Measurements from ENCODE around the gene ZC3H4. TPM values are rescaled to one million over a fixed set of nuclear protein-coding genes. Genes with fewer than 3 reads are reported as not detected.
"Not testable (repeated sequence)": the region's sequence is repeated elsewhere in the genome, so short reads cannot be mapped to it uniquely, and the experiment has no call there.

Gene ZC3H4
- total RNA-seq, 2 donors from 2014 or later, result 49.8 to 112 TPM

DNA sequence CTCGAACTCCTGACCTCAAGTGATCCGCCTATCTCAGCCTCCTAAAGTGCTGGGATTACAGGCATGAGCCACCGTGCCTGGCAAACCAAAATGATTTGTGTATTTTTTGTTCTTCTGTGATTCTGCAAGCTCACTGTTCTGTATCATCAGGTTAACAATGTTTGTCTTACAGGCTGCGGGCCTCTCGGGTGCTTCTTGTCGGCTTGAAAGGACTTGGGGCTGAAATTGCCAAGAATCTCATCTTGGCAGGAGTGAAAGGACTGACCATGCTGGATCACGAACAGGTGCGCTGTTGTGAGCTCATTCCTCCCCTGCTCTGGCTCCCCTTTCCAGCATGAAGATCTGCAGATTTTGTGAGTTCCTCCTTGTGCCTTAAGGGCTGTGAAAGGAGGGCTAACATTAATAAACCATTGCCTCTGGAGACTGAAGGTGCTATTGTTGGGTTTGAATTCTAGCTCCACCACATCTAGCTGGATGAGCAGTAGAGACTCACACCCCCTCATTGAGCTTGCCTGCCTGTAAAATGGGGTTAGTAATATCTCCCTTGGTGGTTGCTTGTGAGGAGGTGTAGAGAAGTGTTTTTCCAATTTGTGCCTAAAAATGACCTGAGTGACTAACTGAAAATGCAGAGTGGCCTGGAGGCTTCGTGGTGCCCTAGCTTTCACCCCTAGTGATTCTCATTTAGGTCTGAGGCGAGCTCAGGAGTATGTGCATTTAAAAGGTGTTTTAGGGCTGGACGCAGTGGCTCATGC, 29.9 kb upstream of the ZC3H4 start:
- DNase-seq (ENCODE audit: low spot score in 2 of 2), result no peak
- no peaks in the 10 kb centered on the region for H3K9me3 Mint-ChIP-seq
- H3K36me3 Mint-ChIP-seq, result peaks cover 27 to 45% of the 10 kb centered on the region in 2 donors
- ATAC-seq, result peak; percentile 59 to 74
- peak overlapping the region in 1 of 2 donors; percentile 2 for H3K27ac Mint-ChIP-seq

DNA sequence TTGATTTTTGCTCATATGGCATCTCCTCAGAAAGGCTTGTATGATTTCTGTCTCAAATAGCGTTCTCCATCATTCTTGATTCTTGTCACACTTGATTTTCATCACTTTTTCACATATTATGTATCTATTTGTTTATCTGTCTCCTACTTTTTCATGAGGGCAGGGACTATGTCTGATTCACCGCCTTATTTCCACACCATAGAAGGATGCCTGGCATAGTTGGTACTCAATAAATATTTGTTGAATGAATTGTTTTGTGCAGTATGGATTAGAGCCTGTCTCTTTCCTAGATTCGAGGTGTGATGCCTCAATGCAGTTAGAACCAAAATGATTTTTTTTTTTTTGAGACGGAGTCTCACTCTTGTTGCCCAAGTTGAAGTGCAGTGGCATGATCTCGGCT, 29.2 kb upstream of the ZC3H4 start:
- DNase-seq (ENCODE audit: low spot score in 2 of 2) (no peak), ATAC-seq (no peak)
- no peaks in the 10 kb centered on the region for H3K9me3 Mint-ChIP-seq
- H3K36me3 Mint-ChIP-seq, result peaks cover 21 to 41% of the 10 kb centered on the region in 2 donors
- H3K27ac Mint-ChIP-seq, result no peak overlapping the region

DNA sequence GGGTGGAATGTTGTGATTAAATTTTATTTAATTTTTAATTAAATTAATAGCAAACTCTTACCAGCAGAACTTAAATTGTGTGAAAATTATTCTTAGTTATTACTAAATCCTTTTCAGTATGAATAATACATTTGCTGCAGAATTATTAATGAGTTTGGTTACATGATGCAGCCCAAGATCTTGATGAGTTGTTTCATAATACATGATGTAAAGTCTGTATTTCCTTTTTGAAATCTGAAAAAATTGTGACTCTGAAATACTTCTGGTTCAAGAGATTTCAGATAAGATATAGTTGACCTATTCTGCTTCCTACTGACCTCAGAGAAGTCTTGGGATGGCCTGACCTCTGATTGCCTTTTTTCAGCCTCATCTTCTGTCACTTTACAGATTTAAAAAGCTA, 28.1 kb upstream of the ZC3H4 start:
- Mint-ChIP-seq H3K27ac (no peak overlapping the region), H3K36me3 (peaks cover 16 to 35% of the 10 kb centered on the region in 2 donors), H3K9me3 (no peaks in the 10 kb centered on the region)
- no peak for DNase-seq (ENCODE audit: low spot score in 2 of 2)
- no peak for ATAC-seq

DNA sequence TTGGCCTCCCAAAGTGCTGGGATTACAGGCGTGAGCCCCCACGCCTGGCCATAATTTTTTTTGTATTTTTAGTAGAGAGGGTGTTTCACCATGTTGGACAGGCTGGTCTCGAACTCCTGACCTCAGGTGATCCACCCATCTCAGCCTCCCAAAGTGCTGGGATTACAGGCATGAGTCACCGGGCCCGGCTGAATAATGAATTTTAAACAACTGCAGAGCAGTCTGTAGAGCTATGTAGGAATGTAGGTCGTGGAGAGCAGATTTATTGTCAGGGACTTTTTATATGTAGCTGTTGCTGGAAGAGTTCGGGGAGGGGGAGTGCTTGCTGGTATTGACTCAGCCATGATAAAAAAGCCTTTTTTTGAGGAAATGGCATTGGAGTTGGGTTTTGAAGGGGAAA, 27.7 kb upstream of the ZC3H4 start:
- Mint-ChIP-seq H3K36me3 (peaks cover 11 to 31% of the 10 kb centered on the region in 2 donors), H3K27ac (peak overlapping the region in 1 of 2 donors; percentile 40)
- DNase-seq (ENCODE audit: low spot score in 2 of 2); ATAC-seq; H3K9me3 Mint-ChIP-seq: not testable (repeated sequence)

DNA sequence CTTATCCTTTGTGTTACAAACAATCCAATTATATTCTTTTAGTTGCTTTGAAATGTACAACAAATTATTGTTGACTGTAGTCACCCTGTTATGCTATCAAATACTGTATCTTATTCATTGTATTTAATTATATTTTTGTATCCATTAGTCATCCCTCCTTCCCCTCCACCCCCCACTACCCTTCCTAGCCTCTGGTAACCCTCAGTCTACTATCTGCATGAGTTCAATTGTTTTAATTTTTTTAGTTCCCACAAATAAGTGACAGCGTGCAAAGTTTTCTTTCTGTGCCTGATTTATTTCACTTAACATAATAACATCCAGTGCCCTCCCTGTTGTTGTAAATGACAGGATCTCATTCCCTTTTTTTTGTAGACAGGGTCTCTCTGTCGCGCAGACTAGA, 21.6 kb upstream of the ZC3H4 start:
- Mint-ChIP-seq H3K9me3 (peaks cover 4% of the 10 kb centered on the region in 2 donors), H3K27ac (no peak overlapping the region), H3K36me3 (peaks cover 38 to 60% of the 10 kb centered on the region in 2 donors)
- no peak for ATAC-seq
- DNase-seq (ENCODE audit: low spot score in 2 of 2), result no peak

DNA sequence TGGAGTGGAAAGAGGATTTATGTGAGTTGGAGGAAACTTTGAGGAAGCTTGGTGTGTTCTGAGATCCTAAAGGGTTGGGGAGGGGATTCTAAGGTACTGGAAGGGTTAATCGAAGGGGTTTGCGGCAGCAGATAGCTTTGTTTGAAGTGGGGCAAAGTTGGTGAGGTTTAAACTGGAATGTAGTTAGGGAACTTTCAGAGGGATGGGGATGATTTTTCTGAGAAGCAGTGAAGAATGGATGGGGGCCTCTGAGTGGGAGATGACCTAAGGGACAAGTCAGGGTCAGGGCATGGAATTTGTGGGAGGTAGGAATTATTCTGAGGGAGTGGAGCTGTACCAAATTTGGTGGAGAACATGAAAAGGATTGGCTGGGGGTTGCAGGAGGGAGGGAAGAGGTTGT, 21.0 kb upstream of the ZC3H4 start:
- Mint-ChIP-seq H3K27ac (peak overlapping the region; percentile 17 to 32), H3K9me3 (peaks cover 4 to 8% of the 10 kb centered on the region in 2 donors), H3K36me3 (peaks cover 39 to 66% of the 10 kb centered on the region in 2 donors)
- DNase-seq (ENCODE audit: low spot score in 2 of 2) (no peak), ATAC-seq (no peak)

DNA sequence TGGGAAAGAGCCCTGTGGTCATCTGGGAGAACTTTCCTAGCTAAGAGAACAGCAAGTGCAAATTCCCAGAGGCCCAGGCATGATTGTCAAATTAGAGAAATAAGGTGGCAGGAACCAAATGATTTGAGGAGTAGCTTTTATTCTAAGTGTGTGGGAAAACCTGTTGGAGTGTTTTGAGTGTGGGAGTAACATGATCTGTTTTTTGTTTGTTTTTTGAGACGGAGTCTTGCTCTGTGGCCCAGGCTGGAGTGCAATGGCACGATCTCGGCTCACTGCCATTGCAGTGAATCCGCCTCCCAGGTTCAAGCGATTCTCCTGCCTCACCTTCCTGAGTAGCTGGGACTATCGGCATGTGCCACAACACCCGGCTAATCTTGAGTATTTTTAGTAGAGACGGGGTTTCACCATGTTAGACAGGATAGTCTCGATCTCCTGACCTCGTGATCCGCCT, 19.5 kb upstream of the ZC3H4 start:
- H3K9me3 Mint-ChIP-seq, result peaks cover 4 to 8% of the 10 kb centered on the region in 2 donors
- peaks cover 39 to 56% of the 10 kb centered on the region in 2 donors for H3K36me3 Mint-ChIP-seq
- peak overlapping the region; percentile 32 to 61 for H3K27ac Mint-ChIP-seq
- ATAC-seq (no peak), DNase-seq (ENCODE audit: low spot score in 2 of 2) (no peak)

DNA sequence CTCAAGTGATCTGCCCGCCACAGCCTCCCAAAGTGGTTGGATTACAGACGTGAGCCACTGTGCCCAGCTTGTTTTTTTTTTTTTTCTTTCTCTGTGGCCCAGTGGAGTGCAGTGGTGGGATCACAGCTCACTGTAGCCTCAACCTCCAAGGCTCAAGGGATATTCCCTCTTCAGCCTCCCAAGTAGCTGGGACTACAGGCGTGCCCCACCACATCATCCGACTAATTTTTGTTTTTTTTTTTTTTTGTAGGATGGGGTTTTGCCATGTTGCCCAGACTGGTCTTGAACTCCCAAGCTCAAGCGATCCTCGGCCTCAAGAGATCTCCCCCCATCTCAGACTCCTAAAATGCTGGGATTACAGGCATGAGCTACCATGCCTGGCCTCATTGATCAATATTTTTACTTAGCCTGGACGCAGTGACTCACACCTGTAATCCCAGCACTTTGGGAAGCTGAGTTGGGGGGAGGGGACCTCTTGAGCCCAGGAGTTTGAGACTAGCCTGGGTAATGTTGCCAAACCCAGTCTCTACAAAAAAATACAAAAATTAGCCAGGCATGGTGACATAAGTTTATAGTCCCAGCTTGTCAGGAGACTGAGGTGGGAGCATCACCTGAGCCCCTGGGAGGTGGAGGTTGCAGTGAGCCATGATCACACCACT, 18.7 kb upstream of the ZC3H4 start:
- no peak for ATAC-seq
- Mint-ChIP-seq H3K27ac (peak overlapping the region; percentile 99), H3K9me3 (peaks cover 4 to 8% of the 10 kb centered on the region in 2 donors), H3K36me3 (peaks cover 39 to 56% of the 10 kb centered on the region in 2 donors)
- no peak for DNase-seq (ENCODE audit: low spot score in 2 of 2)

DNA sequence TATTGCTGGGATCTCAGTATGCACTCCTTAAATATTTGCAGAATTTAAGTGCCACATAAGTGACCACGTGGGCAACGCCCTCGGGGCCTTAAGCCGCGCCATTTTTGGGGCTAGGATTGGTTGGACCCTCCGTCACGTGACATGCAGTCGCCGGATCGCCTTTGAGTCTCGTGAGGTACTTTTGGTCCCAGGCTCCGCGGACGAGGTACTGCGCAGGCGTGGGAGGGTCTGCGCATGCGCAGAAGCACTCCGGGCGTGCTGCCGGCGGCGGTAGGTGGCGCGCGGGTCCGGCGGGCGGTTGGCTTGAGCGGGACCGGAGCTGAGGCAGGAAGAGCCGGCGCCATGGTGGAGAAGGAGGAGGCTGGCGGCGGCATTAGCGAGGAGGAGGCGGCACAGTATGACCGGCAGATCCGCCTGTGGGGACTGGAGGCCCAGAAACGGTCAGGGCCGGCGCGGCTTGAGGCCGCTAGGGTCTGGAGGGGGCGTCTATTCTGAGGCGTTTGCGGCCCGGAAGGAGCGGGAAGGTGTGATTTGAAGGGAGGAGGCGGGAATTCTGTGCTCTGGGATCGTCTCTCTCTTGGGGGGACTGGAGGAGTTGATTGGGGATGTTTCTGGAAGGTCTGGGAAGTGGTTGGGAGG, 17.1 kb upstream of the ZC3H4 start, which contains the start of gene SAE1:
Gene SAE1 (plus strand): TSS at position 247 of the 639 bp plus-strand sequence. CDS start 96 bp downstream, at position 343.
- peaks cover 39 to 56% of the 10 kb centered on the region in 2 donors for H3K36me3 Mint-ChIP-seq
- H3K27ac Mint-ChIP-seq, result peak within 1 kb of the TSS; percentile 99
- peaks cover 4 to 8% of the 10 kb centered on the region in 2 donors for H3K9me3 Mint-ChIP-seq

DNA sequence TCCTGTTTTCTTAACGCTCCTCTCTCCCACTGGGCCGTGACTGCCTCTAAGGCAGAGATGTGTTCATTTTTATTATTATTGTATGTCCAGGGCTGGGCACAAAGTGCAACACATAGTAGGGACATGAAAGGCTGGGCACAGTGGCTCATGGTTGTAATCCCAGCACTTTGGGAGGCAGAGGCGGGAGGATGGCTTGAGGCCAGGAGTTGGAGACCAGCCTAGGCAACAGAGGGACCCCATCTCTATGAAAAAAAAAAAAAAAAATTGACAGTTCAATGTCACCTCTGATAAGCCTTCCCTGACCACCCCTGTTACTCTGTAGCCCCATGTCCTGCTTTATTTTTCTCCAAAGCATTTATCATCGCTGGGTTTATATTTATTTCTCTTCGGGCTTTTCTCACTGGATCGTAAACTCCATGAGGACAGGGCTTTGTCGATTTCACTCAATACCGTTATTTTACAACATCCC, 16.6 kb upstream of the ZC3H4 start:
- DNase-seq (ENCODE audit: low spot score in 2 of 2), result no peak
- no peak for ATAC-seq
- H3K27ac Mint-ChIP-seq, result peak overlapping the region; percentile 99
- peaks cover 4 to 8% of the 10 kb centered on the region in 2 donors for H3K9me3 Mint-ChIP-seq
- H3K36me3 Mint-ChIP-seq, result peaks cover 39 to 51% of the 10 kb centered on the region in 2 donors

More for the DNA sequence above, 17.1 kb upstream of the ZC3H4 start, which contains the start of gene SAE1:
- DNase-seq (ENCODE audit: low spot score in 2 of 2) (peak; percentile 93 to 99), ATAC-seq (peak; percentile 90 to 92)

DNA sequence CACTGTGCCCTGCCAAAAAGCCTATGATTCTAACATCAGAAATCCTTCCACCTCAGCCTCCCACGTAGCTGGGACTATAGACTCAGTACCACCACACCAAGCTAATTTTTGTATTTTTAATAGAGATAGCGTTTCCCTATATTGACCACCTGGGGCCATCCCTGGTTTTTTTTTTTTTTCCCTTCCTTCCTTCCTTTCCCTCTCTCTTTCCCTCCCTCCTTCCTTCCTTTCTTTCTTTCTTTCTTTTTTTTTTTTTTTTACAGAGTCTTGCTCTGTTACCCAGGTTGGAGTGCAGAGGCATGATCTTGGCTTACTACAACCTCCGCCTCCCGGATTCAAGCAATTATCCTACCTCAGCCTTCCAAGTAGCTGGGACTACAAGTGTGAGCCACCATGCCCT, 16.0 kb upstream of the ZC3H4 start:
- DNase-seq (ENCODE audit: low spot score in 2 of 2), result no peak
- peaks cover 4 to 8% of the 10 kb centered on the region in 2 donors for H3K9me3 Mint-ChIP-seq
- ATAC-seq, result no peak
- H3K36me3 Mint-ChIP-seq, result peaks cover 38 to 49% of the 10 kb centered on the region in 2 donors
- no peak overlapping the region for H3K27ac Mint-ChIP-seq

DNA sequence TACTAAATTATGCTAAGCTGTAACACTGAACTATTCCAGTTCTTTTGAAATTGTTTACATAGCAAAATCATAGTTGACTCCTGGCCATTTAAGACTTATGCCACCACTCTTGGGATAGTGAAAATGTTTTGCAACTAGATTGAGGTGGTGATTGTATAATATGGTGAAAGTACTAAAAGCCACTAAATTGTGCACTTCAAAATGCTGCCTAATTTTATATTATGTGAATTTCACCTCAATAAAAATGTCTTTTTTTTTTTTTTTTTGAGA, 12.0 kb upstream of the ZC3H4 start:
- H3K36me3 Mint-ChIP-seq, result peaks cover 5 to 13% of the 10 kb centered on the region in 2 donors
- ATAC-seq (no peak), DNase-seq (ENCODE audit: low spot score in 2 of 2) (no peak)
- H3K27ac Mint-ChIP-seq, result no peak overlapping the region
- H3K9me3 Mint-ChIP-seq, result peaks cover 4 to 8% of the 10 kb centered on the region in 2 donors

DNA sequence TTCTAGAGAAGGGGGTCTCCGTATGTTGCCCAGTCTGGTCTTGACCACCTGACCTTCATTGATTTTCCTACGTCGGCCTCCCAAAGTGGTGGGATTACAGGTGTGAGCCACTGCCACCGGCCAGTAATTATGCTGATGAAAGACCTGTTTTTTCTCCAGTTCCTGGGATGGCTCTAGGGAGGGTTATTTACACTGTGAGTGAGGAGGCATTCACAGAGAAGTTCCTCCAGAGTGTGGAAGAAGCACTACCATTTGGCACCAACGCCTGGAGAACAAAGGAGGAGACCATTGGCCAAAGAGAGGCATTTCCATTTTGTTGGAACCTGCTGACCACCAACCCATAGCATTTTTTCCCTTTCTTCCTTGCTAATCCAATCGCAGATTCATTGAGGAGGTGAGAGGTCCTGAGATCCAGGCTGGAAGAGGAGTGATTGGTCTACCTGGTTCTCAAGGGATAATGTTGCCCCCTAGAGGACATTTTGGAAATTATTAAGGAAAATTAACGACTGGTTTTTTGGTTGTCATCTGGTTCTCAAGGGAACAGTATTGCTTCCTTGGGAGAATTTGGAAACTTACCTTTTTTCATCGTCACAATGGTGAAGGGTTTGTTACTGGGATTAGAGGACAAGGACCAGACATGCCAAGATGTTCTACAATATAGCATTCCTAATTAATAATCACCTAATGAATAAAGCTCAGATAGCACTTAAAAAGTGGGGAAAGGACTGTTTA, 11.5 kb upstream of the ZC3H4 start:
- H3K9me3 Mint-ChIP-seq, result peaks cover 0 to 3% of the 10 kb centered on the region in 2 donors
- H3K36me3 Mint-ChIP-seq, result peaks cover under 1 to 8% of the 10 kb centered on the region in 2 donors
- peak in 1 of 2 donors; percentile 23 for DNase-seq (ENCODE audit: low spot score in 2 of 2)
- peak; percentile 55 to 72 for ATAC-seq
- no peak overlapping the region for H3K27ac Mint-ChIP-seq

DNA sequence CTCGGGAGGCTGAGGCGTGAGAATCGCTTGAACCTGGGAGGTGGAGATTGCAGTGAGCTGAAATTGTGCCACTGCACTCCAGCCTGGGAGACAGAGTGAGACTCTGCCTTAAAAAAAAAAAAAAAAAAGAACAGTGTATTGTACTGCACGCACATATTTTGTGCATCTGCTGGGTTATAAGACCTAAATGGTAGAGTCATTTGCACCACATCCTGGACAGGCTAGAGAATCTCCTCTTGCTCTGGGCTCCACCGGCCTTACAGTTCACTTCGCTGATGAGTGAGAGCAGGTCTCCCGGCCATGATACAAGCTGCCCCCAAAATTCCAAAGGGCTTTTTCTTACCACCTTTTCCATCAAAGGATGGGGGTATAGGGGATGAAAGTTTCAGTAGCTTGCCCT, 9.8 kb upstream of the ZC3H4 start:
- ATAC-seq (no peak), DNase-seq (ENCODE audit: low spot score in 2 of 2) (no peak)
- Mint-ChIP-seq H3K27ac (no peak overlapping the region), H3K9me3 (no peaks in the 10 kb centered on the region), H3K36me3 (no peaks in the 10 kb centered on the region)

DNA sequence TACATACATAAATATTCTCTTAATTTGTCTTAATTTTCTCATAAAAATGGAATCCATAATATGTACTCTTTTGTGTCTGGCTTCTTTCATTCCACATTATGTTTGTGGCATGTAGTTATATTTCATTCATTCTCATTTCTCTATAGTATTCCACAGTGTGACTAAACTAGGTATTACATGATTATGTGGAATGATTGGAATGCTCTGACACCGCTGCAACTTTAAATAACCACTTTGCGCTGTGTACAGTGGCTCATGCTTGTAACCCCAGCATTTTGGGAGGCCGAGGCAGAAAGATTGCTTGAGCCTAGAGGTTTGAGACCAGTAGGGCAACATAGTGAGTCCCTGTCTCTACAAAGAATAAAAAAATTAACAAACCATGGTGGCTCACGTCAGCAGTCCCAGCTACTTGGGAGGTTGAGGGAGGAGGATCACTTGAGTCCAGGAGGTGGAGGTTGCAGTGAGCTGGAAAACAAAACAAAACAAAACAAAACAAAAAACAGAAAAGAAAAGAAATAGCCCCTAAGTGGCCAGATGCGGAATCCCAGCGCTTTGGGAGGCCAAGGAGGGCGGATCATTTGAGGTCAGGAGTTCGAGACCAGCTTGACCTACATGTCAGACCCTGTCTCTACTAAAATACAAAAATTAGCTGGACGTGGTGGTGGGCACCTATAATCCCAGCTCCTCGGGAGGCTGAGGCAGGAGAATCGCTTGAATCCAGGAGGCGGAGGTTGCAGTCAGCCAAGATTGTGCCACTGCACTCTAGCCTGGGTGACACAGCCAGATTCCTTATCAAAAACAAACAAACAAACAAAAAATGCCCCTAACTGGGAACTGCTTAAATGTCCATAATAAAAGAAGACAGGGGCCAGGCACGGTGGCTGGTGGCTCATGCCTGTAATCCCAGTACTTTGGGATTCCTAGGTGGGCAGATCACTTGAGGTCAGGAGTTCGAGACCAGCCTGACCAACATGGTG, 9.1 kb upstream of the ZC3H4 start:
- no peaks in the 10 kb centered on the region for H3K36me3 Mint-ChIP-seq
- no peak for DNase-seq (ENCODE audit: low spot score in 2 of 2)
- no peak overlapping the region for H3K27ac Mint-ChIP-seq
- ATAC-seq, result no peak
- H3K9me3 Mint-ChIP-seq, result no peaks in the 10 kb centered on the region

All from activated naive CD4-positive, alpha-beta T cell treated with anti-CD3 and anti-CD28 coated beads, Interleukin-2, amount 50 U/mL, for 72 hours (primary cell).